ENCODE measurements around the gene JAM2. TPM values are rescaled to one million over a fixed set of nuclear protein-coding genes. Genes with fewer than 3 reads are reported as not detected.

JAM2 gene
- total RNA-seq, 2 donors from 2014 or later = 3.7 to 9.5 TPM

DNA sequence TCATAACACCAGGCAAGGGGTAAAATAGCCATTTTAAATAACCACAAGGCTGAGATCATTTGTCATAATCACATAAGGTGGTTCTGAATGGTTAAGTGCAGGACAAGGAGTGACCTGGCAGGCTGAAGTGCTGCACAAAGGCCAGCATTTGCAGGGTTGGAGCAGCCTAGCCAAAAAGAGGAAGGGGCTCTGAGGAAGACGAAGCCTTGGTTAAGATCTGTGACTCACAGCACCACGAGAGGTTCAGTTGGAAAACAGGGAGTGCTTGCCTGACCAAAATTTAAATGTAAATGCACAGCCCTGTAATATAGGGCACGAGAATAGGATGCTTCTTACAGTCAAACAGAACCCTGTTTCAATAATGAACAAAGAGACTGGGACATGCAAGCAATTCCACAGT, 83.6 kb downstream of the JAM2 start:
- H3K36me3 ChIP-seq = peaks cover 5% of the 10 kb centered on the region

DNA sequence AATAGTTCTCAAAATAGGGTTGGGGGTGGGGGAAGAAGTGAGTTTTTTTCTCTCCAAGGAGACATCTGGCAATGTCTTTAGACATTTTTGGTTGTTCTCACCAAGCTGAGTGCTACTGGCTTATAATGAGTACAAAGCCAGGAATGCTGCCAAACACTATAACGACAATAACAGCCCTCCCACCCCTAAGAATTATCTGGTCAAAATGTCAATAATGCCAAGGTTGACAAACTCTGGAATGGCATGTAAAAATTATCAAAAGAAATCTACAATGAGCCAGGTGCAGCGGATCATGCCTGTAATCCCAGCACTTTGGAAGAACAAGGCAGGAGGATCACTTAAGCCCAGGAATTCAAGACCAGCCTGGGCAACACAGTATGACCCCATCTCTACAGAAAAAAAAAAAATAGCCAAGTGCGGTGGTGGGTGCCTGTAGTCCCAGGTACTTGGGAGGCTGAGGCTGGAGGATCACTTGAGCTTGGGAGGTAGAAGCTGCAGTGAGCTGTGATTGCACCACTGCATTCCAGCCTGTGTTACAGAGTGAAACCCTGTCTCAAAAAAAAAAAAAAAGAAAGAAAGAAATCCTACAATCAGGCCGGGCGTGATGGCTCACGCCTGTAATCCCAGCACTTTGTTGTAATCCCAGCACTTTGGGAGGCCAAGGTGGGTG, 93.2 kb downstream of the JAM2 start:
- Histone ChIP-seq H3K9me3 (no peaks in the 10 kb centered on the region), H3K36me3 (peaks cover 7% of the 10 kb centered on the region), H3K27ac (no peak overlapping the region), H3K4me3 (no peak overlapping the region), H3K27me3 (no peaks in the 10 kb centered on the region), H3K9ac (ENCODE audit: low read depth in 2 of 2, low read length in 2 of 2) (no peak overlapping the region), H3K4me1 (peaks cover 5% of the 10 kb centered on the region)
- intact Hi-C loops (cut with DNase I) = no loop called here
- DNase-seq = no peak
- TF ChIP-seq, protein P1, sequence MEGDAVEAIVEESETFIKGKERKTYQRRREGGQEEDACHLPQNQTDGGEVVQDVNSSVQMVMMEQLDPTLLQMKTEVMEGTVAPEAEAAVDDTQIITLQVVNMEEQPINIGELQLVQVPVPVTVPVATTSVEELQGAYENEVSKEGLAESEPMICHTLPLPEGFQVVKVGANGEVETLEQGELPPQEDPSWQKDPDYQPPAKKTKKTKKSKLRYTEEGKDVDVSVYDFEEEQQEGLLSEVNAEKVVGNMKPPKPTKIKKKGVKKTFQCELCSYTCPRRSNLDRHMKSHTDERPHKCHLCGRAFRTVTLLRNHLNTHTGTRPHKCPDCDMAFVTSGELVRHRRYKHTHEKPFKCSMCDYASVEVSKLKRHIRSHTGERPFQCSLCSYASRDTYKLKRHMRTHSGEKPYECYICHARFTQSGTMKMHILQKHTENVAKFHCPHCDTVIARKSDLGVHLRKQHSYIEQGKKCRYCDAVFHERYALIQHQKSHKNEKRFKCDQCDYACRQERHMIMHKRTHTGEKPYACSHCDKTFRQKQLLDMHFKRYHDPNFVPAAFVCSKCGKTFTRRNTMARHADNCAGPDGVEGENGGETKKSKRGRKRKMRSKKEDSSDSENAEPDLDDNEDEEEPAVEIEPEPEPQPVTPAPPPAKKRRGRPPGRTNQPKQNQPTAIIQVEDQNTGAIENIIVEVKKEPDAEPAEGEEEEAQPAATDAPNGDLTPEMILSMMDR (IDR thresholded peaks at IDR 0.05) = no peak

More for the DNA sequence above, 83.6 kb downstream of the JAM2 start:
- TF ChIP-seq, protein P1 (IDR thresholded peaks at IDR 0.05) = no peak
- H3K9ac ChIP-seq (ENCODE audit: low read depth in 2 of 2, low read length in 2 of 2) = no peak overlapping the region
- H3K4me3 ChIP-seq = no peak overlapping the region
- H3K9me3 ChIP-seq = no peaks in the 10 kb centered on the region
- H3K27ac ChIP-seq = no peak overlapping the region
- no peak for DNase-seq
- no peaks in the 10 kb centered on the region for H3K27me3 ChIP-seq
- no peaks in the 10 kb centered on the region for H3K4me1 ChIP-seq
- intact Hi-C loops (cut with DNase I) = no loop called here

DNA sequence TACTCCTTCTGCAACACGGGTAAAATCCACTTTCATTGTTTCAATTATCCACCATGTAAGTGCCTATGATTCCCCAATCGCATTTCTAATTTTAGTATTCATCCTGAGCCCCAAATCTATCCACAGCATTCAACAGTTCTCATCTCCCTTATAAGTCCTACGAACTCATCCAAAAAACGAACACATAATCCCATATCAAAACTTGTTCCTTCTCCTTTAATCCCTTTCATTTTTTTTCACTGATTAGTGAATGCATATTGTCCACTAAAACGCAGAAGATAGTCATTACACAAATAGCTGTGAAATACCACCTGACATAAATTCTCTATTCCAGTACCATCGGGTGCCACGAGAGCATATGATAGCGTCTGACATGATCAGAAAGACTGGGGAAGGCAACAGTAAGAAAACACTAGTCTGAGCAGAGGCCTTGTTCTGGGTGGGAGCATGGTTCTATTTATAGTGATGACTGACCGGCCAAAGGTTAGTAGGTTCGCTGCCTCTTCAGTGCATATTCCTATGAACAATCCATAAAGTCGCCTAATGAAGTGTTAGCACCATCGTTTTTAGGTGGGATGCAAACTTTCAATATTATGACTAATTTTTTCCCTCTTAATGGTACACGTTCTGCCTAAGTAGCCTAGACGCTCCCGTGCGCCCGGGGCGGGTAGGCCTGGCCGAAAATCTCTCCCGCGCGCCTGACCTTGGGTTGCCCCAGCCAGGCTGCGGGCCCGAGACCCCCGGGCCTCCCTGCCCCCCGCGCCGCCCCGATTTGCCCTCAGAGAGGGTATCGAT, 95.0 kb downstream of the JAM2 start:
- H3K27me3 ChIP-seq = no peaks in the 10 kb centered on the region
- peak overlapping the region; percentile 99 for H3K27ac ChIP-seq
- intact Hi-C loops (cut with DNase I) = no loop called here
- no peaks in the 10 kb centered on the region for H3K9me3 ChIP-seq
- H3K4me3 ChIP-seq = peak overlapping the region; percentile 88
- peak overlapping the region; percentile 78 to 99 for H3K9ac ChIP-seq (ENCODE audit: low read depth in 2 of 2, low read length in 2 of 2)
- peaks cover 5% of the 10 kb centered on the region for H3K4me1 ChIP-seq
- no peaks in the 10 kb centered on the region for H3K36me3 ChIP-seq
- DNase-seq = peak; percentile 38
- TF ChIP-seq, protein P1 (IDR thresholded peaks at IDR 0.05) = no peak

DNA sequence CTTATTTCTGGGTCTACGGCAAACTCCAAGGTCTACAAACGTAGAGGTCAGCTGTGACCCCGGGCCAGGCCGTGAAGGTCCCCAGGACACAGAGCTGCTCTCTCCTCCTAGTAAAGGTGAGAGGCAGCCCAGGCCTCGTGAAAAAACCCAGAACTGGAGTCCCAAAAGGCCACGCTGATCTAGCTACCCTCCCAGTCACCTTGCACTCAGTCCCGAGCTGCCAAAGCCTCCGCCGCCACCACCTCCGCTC, 95.5 kb downstream of the JAM2 start:
- no peaks in the 10 kb centered on the region for H3K9me3 ChIP-seq
- H3K4me1 ChIP-seq = peaks cover 5% of the 10 kb centered on the region
- peak overlapping the region; percentile 78 to 99 for H3K9ac ChIP-seq (ENCODE audit: low read depth in 2 of 2, low read length in 2 of 2)
- intact Hi-C loops (cut with DNase I) = no loop called here
- H3K27ac ChIP-seq = peak overlapping the region; percentile 99
- no peaks in the 10 kb centered on the region for H3K36me3 ChIP-seq
- H3K4me3 ChIP-seq = peak overlapping the region; percentile 88
- TF ChIP-seq, protein P1 (IDR thresholded peaks at IDR 0.05) = no peak
- H3K27me3 ChIP-seq = no peaks in the 10 kb centered on the region
- no peak for DNase-seq

DNA sequence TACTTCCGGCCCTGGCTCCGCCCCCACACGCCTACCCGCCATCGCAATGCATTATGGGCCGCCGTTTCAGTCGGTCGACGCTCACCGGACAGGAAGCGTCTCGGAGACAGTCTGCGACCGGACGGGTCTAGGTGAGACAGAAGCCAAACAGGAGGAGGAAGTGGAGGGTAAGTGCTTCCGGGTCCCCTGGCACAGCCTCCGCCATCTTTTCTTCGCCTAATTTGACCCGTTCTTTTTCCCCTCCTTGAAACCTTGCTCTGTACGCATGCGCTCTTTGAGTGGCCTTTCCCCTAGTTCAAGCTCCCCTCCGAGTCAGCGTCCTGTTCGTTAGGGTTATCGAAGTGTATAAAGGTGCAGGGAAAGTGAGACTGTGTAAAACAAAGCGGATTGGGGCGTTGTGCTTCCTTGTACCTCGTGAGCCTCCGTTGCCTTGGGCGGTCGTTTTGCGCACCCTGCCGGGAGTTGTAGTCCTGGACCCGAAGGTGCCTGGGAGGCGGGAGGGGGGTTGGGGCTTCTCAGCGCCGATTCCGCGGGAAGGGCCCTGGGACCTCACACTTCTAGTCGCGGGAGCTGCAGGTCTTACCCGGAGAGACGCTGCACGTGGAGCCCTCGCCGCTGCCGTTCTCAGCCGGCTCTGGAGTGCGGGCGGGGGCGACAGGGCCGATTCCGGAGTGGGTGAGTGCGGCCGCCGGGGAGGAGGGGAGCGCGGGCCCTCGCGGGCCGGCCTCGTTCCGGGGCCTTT, 96.0 kb downstream of the JAM2 start, which contains the start of the genes ATP5PF and GABPA:
Gene ATP5PF (minus strand): TSS at position 1 of the 742 bp plus-strand sequence. CDS start 5,110 bp downstream, outside the sequence.
Gene GABPA (plus strand): TSS at position 69 of the 742 bp plus-strand sequence. CDS start 6,627 bp downstream, outside the sequence.
- H3K4me1 ChIP-seq = peaks cover 5% of the 10 kb centered on the region

More for the DNA sequence above, 96.0 kb downstream of the JAM2 start, which contains the start of the genes ATP5PF and GABPA:
- peak within 1 kb of the TSS; percentile 89 to 99 for H3K9ac ChIP-seq (ENCODE audit: low read depth in 2 of 2, low read length in 2 of 2)
- H3K4me3 ChIP-seq = peak within 1 kb of the TSS; percentile 88
- intact Hi-C loops (cut with DNase I) = no loop called here
- DNase-seq = peak; percentile 98
- no peaks in the 10 kb centered on the region for H3K36me3 ChIP-seq
- peak within 1 kb of the TSS; percentile 99 for H3K27ac ChIP-seq
- TF ChIP-seq, protein P1 (IDR thresholded peaks at IDR 0.05) = no peak
- no peaks in the 10 kb centered on the region for H3K9me3 ChIP-seq
- no peaks in the 10 kb centered on the region for H3K27me3 ChIP-seq
